Stimulated activated CD4-positive, alpha-beta T cell treated with anti-CD3 and anti-CD28 coated beads, Interleukin-15, amount 100 ng/mL, for 1 hour (primary cell): ENCODE results near the gene ZNF491.
"Not testable (repeated sequence)": the region's sequence is repeated elsewhere in the genome, so short reads cannot be mapped to it uniquely, and the experiment has no call there.

Source experiments
- DNase-seq, 2 donors: peaks; one replicate each; pipeline ENCODE4 v3.0.0-alpha.2; 2020; ENCODE audit warnings: low read depth in 1 of 2, low spot score in 1 of 2

ZNF491 gene

GRCh38 chr19:11798391-11799330 is at the start of gene ZNF491:
Gene ZNF491 (plus strand): TSS chr19:11798523. CDS start chr19:11805954, 7,431 bp downstream.
- DNase-seq = peak; percentile 63 to 78

- DNase-seq = no peak
Measured at GRCh38 chr19:11749751-11750150, 48.6 kb upstream of the ZNF491 start.

- DNase-seq = no peak
Measured at GRCh38 chr19:11752244-11752736, 46.0 kb upstream of the ZNF491 start.

DNA sequence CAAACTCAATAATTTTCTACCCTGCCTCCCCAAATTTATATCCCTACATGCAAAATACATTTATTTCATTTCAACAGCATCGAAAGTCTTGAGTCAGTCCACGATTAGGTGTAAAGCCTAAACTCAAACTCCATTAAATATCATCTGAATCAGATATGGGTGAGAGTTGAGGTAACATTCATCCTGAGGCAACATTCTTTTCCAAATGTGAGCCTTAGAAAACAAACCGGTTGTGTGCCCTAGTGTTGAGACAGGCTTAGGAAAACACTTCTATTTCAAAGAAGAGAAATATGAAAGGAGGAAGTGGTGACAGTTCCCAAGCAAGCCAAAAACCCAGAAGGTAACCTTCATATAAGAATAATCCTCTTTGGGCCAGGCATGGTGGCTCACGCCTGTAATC is 43.7 kb upstream of the ZNF491 start:
- no peak for DNase-seq

- DNase-seq = no peak
Measured at GRCh38 chr19:11756965-11757364, 41.4 kb upstream of the ZNF491 start.

GRCh38 chr19:11759805-11760204 is 38.5 kb upstream of the ZNF491 start:
- DNase-seq = no peak

DNA sequence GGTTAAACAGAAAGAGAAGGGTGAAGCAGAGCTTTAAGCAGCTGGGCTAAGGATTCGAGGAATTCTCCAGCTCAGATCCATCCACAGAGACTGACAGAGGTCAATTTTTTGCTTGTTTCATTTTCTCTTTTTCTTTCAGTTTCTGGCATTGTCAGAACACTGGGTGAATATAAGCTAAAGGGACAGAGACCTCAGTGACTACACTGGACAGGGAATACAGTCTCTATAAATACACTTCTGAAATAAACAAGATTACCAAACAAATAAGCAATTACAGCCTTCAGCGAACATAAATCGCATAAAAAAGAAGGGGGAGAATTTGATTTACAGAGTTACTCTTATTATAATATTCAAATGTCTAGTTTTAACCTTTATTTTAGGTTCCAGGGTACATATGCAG is 35.2 kb upstream of the ZNF491 start:
- DNase-seq = no peak

DNA sequence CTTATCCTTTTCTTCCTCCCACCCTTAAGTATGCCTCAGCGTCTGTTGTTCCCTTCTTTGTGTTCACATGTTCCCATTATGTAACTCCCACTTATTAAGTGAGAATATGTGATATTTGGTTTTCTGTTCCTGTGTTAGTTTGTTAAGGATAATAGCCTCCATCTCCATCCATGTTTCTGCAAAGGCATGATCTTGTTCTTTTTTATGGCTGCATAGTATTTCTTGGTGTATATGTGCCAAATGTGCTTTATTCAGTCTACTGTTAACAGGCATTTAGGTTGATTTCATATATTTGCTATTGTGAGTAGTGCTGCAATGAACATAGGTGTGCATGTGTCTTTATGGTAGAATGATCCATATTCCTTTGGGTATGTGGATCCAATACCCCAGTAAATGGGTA is 34.7 kb upstream of the ZNF491 start:
- DNase-seq = no peak

DNA sequence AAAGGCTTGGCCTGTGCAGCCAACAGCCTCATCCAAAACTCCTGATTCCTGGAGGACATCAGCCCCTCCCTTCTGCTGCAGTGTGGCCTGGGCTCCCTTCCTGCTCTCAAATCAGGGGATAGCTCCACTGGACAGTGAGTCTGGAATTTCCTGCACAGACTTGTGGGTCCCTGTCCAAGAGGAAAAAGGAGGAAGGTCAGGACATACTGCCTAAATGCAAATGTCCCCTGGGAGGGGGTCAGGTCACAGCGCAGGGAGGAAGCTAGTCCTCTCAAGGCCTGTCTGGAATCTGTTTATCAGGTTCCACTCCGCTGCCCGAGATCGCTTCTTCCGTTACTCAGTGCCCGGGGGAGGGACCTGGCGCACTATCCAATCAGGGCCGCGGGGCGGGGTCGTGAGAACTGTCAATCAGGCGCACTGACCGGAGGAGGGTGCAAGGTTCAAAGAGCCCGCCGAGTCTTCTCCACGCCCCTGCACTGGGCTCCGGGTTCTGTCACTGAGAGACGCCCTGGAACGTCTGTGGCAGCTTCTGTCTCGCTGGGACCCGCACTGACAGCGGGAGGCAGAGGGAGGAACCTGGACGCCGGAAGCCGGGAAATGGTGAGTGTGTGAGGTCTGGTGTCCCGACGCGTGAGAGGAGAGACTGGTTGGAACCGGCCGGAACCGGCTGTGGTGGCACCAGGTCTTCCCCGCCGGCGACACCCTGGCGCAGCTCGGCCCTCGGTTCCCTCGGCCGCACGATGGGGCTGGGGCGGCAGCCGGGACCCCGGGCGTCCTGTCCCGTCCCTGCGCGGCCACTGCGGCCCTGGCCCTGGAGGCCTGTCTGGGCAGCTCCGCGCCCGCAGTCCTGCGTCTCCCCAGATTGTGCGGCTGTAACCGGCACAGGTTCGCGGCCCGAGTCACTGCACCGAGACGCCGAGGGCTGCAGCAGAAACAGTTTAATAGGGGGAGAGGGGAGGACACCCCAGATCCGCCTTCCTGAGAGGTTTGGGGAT is 31.4 kb upstream of the ZNF491 start, which contains the start of gene ZNF441:
TSS of gene ZNF441 (plus strand) at position 404 of the 995 bp plus-strand sequence. CDS start at position 598, 194 bp downstream.
- peak; percentile 83 to 91 for DNase-seq

- DNase-seq = no peak
Measured at GRCh38 chr19:11767633-11768133, 30.6 kb upstream of the ZNF491 start.

GRCh38 chr19:11769995-11770394 is 28.3 kb upstream of the ZNF491 start:
- no peak for DNase-seq

DNA sequence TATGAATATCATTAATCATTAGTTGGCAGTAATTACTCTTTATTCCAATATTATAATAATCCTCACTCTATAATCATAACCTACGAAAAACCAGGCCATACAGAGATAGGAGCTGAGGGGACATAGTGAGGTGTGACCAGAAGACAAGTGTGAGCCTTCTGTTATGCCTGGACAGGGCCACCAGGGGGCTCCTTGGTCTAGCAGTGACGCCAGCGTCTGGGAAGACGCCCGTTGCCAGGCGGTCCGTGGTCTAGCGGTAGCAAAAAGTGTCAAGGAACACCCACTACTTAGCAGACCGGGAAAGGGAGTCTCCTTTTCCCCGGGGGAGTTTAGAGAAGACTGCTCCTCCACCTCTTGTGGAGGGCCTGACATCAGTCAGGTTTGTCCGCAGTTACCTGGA is 26.8 kb upstream of the ZNF491 start:
- DNase-seq = not testable (repeated sequence)

DNA sequence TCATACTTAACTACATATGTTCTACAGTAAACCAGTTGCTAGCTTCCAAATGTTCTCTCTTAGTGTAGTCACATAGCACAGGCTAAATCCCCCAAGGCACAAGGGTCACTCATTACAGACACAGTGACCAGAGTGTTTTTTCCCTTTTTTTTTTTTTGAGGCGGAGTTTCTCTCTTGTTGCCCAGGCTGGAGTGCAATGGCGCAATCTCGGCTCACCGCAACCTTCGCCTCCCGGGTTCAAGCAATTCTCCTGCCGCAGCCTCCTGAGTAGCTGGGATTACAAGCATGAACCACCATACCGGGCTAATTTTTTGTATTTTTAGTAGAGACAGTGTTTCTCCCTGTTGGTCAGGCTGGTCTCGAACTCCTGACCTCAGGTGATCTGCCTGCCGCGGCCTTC is 21.7 kb upstream of the ZNF491 start:
- DNase-seq = not testable (repeated sequence)

DNA sequence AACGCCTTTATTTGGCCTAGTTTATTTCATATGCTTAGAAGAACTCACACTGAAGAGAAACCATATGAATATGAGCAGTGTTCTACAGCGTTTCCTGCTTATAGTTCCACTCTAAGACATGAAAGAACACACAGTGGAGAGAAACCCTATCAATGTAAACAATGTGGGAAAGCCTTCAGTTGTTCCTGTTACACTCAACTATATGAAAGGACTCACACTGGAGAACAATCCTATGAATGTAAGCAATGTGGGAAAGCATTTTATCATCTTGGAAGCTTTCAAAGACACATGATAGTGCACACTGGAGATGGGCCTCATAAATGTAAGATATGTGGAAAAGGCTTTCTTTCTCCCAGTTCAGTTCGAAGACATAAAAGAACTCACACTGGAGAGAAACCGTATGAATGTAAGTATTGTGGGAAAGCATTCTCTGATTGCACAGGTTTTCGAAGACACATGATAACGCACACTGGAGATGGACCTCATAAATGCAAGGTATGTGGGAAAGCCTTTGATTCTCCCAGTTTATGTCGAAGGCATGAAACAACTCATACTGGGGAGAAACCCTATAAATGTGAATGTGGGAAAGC is 17.8 kb upstream of the ZNF491 start:
- DNase-seq = no peak

DNA sequence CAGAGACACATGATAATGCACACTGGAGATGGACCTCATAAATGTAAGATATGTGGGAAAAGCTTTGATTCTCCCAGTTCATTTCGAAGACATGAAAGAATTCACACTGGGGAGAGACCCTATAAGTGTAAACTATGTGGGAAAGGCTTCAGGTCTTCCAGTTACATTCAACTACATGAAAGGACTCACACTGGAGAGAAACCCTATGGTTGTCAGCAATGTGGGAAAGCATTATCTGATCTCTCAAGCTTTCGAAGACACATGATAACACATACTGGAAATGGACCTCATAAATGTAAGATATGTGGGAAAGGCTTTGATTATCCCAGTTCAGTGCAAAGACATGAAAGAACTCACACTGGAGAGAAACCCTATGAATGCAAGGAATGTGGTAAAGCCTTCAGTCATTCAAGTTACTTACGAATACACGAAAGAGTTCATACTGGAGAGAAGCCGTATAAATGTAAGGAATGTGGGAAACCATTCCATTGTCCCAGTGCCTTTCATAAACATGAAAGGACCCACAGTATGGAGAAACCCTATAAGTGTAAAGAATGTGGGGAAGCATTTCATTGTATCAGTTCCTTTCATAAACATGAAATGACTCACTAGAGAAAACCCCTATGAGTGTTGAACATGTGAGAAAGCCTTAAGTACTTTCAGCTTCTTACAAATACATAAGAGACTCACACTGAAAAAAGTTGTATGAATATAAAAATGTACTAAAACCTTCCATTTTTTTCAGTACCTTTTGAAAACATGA is 16.8 kb upstream of the ZNF491 start:
- no peak for DNase-seq

DNA sequence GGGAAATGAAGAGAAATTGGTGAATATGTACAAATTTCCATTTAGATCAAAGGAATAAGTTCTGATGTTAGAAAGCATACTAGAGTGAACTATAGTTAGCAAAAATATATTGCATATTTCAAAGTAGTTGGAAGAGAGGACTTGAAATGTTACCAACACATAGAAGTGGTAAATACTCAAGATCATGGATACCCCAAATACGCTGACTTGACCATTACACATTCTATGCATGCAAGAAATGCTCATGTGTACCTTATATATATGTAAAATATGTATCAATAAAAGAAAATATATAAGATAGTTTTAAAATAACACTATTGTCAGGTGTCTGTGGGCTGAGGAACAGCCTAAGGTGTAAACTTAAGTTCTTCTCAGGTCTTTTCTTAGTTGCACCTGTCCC is 14.6 kb upstream of the ZNF491 start:
- no peak for DNase-seq

- no peak for DNase-seq
Measured at GRCh38 chr19:11784356-11784755, 14.0 kb upstream of the ZNF491 start.

- no peak for DNase-seq
Measured at GRCh38 chr19:11787536-11787935, 10.8 kb upstream of the ZNF491 start.

DNA sequence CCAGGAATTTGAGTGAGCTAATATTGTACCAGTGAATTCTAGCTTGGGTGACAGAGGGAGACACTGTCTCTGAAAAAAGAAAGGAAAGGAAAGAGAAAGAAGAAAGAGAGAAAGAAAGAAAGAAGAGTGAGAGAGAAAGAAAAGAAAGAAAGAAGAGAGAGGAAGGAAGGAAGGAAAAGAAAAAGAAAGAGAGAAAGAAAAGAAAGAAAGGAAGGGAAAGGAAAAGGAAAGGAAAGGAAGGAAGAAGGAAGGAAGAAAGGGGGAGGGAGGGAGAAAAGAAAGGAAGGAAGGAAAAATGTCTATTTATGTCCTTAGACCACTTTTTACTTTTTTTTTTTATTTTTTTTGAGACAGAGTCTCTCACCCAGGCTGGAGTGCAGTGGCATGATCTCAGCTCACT is 5.4 kb upstream of the ZNF491 start:
- no peak for DNase-seq

- peak; percentile 41 to 50 for DNase-seq
Measured at GRCh38 chr19:11797491-11797890, 832 bp upstream of the ZNF491 start.
